SK-N-SH treated with all-trans-retinoic acid at 6 μM for 48 hours (cell line): ENCODE data around the gene SPN.

Source experiments
- CREB5 ChIP-seq: fragments of 250-450 bp; sonication (Bioruptor Pico); IDR thresholded peaks from 2 replicates; pipeline ENCODE4 v1.5.1; 2020; ENCODE audit warnings: low read depth, mild to moderate bottlenecking, moderate library complexity
- GLIS3 ChIP-seq: fragments of 250-450 bp; sonication (Bioruptor Pico); IDR thresholded peaks from 2 replicates; pipeline ENCODE4 v1.5.0; 2020; ENCODE audit warnings: mild to moderate bottlenecking, moderate library complexity
- PATZ1 ChIP-seq: fragments of 250-450 bp; sonication (Bioruptor Pico); IDR thresholded peaks from 2 replicates; pipeline ENCODE4 v1.8.0; 2020; ENCODE audit warnings: mild to moderate bottlenecking, moderate library complexity, borderline replicate concordance
- POU6F1 ChIP-seq: fragments of 250-450 bp; sonication (Bioruptor Pico); IDR thresholded peaks from 2 replicates; pipeline ENCODE4 v1.8.0; 2021; ENCODE audit warnings: low read depth, mild to moderate bottlenecking, moderate library complexity, borderline replicate concordance
- RARB ChIP-seq: fragments of 250-450 bp; sonication (Bioruptor Pico); IDR thresholded peaks from 2 replicates; pipeline ENCODE4 v1.8.0; 2021; ENCODE audit warnings: mild to moderate bottlenecking, moderate library complexity
- SNAI2 ChIP-seq: fragments of 250-450 bp; sonication (Bioruptor Pico); IDR thresholded peaks from 2 replicates; pipeline ENCODE4 v1.5.0; 2020; ENCODE audit warnings: mild to moderate bottlenecking, moderate library complexity
- ZC3H10 ChIP-seq: fragments of 250-450 bp; sonication (Bioruptor Pico); IDR thresholded peaks from 2 replicates; pipeline ENCODE4 v1.5.1; 2021; ENCODE audit warnings: mild to moderate bottlenecking, moderate library complexity
- ZFP30 ChIP-seq: fragments of 450-650 bp; formaldehyde crosslinking; IDR thresholded peaks from 2 replicates; pipeline ENCODE4 v1.5.0; 2022; ENCODE audit warnings: mild to moderate bottlenecking, moderate library complexity
- ZNF8 ChIP-seq: fragments of 450-650 bp; formaldehyde crosslinking; IDR thresholded peaks from 2 replicates; pipeline ENCODE4 v1.5.0; 2020; ENCODE audit warnings: mild to moderate bottlenecking, moderate library complexity

- TF ChIP-seq POU6F1 (CRISPR knock-in tag) (no peak), GLIS3 (CRISPR knock-in tag) (no peak), PATZ1 (CRISPR knock-in tag) (no peak), ZFP30 (no peak), ZNF8 (CRISPR knock-in tag) (no peak), ZC3H10 (no peak), RARB (CRISPR knock-in tag) (no peak), SNAI2 (no peak), CREB5 (CRISPR knock-in tag) (no peak)
These were observed 15.7 kb downstream of the SPN start, which contains the start of gene QPRT for GRCh38 chr16:29678691-29679267.
